ENCODE results near the gene CAMTA1.

Gene CAMTA1

GRCh38 chr1:7094509-7094908 lies 309.3 kb downstream of the CAMTA1 start:
- DNase-seq = no peak

- DNase-seq = no peak
Observed at GRCh38 chr1:7095343-7095964, 310.2 kb downstream of the CAMTA1 start.

GRCh38 chr1:7097938-7098592 lies 312.8 kb downstream of the CAMTA1 start:
- DNase-seq = no peak

GRCh38 chr1:7098641-7099040 lies 313.4 kb downstream of the CAMTA1 start:
- DNase-seq = no peak

GRCh38 chr1:7100479-7100878 lies 315.2 kb downstream of the CAMTA1 start:
- DNase-seq = no peak

- no peak for DNase-seq
Observed at GRCh38 chr1:7101187-7101586, 315.9 kb downstream of the CAMTA1 start.

- DNase-seq = no peak
Observed at GRCh38 chr1:7103361-7103782, 318.1 kb downstream of the CAMTA1 start.

GRCh38 chr1:7103874-7104273 lies 318.6 kb downstream of the CAMTA1 start:
- DNase-seq = no peak

GRCh38 chr1:7104339-7104738 lies 319.1 kb downstream of the CAMTA1 start:
- no peak for DNase-seq

- DNase-seq = no peak
Observed at GRCh38 chr1:7105269-7105668, 320.0 kb downstream of the CAMTA1 start.

- DNase-seq = no peak
Observed at GRCh38 chr1:7106442-7107108, 321.3 kb downstream of the CAMTA1 start.

GRCh38 chr1:7107109-7107830 lies 322.0 kb downstream of the CAMTA1 start:
- no peak for DNase-seq

GRCh38 chr1:7108251-7108650 lies 323.0 kb downstream of the CAMTA1 start:
- no peak for DNase-seq

GRCh38 chr1:7109901-7110300 lies 324.6 kb downstream of the CAMTA1 start:
- no peak for DNase-seq

- DNase-seq = no peak
Observed at GRCh38 chr1:7110321-7110720, 325.1 kb downstream of the CAMTA1 start.

- no peak for DNase-seq
Observed at GRCh38 chr1:7111853-7112252, 326.6 kb downstream of the CAMTA1 start.

GRCh38 chr1:7113136-7113535 lies 327.9 kb downstream of the CAMTA1 start:
- DNase-seq = no peak

- no peak for DNase-seq
Observed at GRCh38 chr1:7113822-7114221, 328.6 kb downstream of the CAMTA1 start.

- DNase-seq = no peak
Observed at GRCh38 chr1:7116001-7116400, 330.7 kb downstream of the CAMTA1 start.

- DNase-seq = no peak
Observed at GRCh38 chr1:7117399-7118281, 332.4 kb downstream of the CAMTA1 start.

- DNase-seq = no peak
Observed at GRCh38 chr1:7119156-7119555, 333.9 kb downstream of the CAMTA1 start.

GRCh38 chr1:7120863-7121621 lies 335.8 kb downstream of the CAMTA1 start:
- DNase-seq = no peak
